Stimulated activated CD4-positive, alpha-beta T cell treated with anti-CD3 and anti-CD28 coated beads, TNF-alpha, amount 100 ng/mL, for 24 hours (primary cell): ENCODE results near the gene CABP4.

Experiments
- DNase-seq, 3 experiments: peaks; one replicate each; pipeline ENCODE4 v3.0.0-alpha.2; 2020; ENCODE audit warnings: low read depth in 3 of 3

CABP4 gene

GRCh38 chr11:67435727-67436458 is 19.3 kb upstream of the CABP4 start:
- no peak for DNase-seq

GRCh38 chr11:67436459-67437081 is 18.6 kb upstream of the CABP4 start:
- DNase-seq, result peak in 2 of 3 experiments; percentile 61 to 85

DNA sequence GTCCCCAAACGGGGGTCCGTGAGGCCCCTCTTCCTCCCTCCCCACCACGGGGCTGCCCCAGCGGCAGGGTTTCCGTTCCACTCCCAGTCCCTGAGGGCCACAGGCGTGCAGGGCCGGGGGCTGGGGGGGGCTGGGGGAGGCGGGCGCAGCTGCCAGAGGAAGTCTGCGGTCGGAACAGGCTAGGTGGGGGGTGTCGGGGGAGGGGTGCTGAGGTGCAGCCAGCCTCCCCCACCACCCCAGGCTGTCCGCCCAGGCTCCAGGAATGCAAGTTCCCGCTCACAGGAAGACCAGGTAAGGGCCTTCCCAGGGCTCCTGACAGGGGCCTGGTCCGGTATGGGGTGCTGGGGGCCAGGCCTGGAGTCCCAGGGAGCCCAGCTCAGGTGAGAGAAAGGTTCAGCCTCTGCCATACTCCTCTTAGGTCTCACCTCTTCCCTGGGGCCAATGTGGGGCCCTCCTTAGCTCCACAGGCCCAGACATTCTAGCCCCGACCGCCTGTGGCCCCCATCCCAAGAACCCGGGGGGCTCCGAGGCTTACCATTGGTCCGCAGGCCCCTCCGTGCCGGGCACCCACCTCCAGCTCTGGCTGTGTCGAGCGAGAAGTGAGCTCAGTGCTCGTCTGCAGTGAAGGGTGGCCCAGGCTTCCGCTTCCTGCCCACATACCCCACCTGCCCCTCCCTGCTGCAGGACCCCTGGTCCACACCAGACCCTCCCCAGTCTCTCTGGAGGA is 17.9 kb upstream of the CABP4 start, which contains the start of gene PTPRCAP:
Gene PTPRCAP, minus strand, starts transcription at position 601 of the 727 bp plus-strand sequence. Its CDS starts 63 bp downstream, at position 538.
- peak in 1 of 3 experiments; percentile 84 for DNase-seq

GRCh38 chr11:67437809-67438157 is 17.4 kb upstream of the CABP4 start:
- no peak for DNase-seq

DNA sequence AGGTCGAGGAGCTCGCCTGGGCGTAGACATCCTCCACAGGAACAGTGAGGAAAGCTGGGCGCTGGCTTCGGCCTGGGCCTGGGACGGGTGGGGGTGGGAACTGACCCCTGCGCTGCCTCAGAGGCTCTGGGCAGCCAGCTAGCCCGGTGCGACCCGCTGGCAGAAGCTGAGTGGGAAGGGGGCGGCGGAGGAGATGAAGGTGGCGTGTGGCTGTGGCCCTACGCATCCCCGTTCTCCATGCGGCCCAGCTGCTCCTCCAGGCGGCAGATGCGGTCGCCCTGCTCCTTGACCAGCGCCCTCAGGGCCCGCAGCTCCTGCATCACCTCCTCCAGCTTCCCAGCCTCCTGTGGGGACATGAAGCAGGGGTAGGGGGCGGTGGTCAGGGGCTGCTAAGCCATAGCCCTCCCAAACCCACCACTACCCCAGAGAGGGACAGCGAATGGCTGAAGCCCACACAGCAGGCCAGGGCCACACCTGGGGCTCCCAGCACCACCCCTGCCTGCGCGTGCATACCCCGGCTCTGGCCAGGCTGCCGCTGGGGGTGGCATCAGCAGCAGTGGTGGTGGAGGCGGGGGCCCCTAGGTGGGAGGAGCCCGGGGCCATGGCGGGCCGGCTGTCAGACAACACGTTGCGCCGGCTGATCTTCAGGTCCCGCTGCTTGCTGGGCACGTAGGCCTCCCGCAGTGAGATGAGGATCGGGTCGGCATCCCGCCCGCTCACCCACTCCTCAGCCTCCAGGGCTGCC is 16.8 kb upstream of the CABP4 start:
- peak in 2 of 3 experiments; percentile 65 to 87 for DNase-seq

- DNase-seq, result no peak
These were observed 15.6 kb upstream of the CABP4 start for GRCh38 chr11:67439321-67440228.

DNA sequence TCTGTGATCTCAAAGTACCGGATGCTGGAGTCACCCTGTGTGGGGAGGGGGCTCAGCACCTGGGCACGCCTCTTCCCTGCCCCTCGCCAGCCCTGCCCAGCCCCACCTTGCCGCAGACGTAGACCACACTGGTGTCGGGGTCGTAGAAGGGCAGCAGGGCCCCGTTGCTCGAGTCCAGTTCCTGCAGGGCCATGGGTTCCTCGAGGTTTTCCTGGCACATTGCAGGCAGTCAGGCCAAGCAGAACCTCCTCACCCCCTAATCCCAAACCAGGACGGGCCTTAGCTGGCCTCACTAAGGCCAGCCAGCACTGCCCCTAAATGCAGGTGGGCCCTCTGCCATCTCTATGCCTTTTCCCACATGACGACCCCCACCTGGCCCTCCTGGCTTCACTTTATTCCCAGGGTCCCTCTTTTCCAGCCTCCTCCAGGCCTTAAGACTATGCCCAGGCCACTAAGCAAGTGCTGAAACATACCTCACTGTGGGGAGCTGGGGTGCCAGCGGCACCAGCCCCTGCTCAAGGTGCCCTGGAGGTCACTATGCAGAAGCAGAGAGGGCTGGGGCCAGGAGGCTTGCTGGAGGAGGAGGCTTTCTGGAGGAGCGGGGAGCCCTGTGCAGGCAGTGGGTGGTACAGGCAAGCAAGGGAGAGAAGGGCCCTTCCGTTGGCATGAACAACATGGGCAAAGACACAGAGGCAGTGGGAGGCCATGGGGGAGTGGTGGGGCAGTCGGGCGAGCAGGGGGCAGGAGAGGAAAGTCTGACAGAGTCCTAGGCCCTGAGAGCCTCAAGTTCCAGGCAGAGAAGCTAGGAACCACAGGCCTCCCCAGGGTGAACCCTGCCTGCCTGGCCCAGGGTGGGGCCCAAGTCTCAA is 14.7 kb upstream of the CABP4 start:
- no peak for DNase-seq

DNA sequence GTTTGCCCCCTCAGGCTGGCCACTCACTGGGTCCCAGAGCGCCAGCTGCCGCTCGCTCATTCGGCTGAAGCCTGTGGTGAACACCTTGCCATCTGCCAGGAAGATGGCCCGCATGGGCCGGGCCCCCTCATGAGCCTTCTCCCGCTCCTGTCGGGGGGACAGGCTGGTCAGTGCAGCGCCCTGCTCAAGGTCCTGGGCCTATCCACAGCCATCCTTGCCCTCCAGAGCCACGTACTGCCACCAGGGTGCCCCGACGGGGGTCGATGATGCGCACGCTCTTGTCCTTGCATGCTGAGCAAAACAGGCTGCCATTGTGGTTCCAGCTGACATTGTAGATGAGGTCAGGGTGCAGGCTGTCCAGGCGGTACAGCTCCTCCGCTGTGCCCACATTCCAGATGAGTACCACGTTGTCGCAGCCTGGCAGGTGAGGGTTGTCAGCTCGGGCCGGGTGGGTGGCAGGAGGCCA is 14.0 kb upstream of the CABP4 start:
- no peak for DNase-seq

DNA sequence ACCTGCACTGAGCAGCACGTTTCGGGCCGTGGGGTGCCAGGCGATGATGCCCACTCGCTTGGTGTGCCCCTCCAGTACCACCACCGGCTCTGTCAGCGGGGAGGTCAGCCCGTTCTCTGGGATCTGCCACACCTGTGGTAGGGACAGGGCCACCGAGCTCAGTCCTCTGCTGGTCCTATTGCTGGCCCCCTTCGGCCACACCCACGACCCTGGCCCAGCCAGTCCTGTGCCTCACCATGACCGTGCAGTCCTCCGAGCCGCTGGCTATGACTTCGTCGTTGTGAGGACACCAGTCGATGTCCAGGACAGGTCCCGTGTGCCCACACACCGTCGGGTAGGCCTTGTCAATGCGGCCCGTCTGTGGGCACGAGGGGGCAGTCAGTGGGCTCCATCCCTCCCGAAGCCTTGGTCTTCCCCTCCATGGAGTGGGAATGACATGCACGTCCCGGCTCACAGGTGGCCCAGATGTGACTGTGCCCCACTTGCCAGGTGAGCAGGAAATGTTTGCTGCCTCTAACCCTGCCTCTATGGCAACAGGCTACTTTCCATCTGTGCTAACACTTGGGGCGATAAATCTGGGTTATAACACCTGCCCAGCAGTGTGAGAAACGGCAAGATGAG is 13.3 kb upstream of the CABP4 start:
- DNase-seq, result no peak

DNA sequence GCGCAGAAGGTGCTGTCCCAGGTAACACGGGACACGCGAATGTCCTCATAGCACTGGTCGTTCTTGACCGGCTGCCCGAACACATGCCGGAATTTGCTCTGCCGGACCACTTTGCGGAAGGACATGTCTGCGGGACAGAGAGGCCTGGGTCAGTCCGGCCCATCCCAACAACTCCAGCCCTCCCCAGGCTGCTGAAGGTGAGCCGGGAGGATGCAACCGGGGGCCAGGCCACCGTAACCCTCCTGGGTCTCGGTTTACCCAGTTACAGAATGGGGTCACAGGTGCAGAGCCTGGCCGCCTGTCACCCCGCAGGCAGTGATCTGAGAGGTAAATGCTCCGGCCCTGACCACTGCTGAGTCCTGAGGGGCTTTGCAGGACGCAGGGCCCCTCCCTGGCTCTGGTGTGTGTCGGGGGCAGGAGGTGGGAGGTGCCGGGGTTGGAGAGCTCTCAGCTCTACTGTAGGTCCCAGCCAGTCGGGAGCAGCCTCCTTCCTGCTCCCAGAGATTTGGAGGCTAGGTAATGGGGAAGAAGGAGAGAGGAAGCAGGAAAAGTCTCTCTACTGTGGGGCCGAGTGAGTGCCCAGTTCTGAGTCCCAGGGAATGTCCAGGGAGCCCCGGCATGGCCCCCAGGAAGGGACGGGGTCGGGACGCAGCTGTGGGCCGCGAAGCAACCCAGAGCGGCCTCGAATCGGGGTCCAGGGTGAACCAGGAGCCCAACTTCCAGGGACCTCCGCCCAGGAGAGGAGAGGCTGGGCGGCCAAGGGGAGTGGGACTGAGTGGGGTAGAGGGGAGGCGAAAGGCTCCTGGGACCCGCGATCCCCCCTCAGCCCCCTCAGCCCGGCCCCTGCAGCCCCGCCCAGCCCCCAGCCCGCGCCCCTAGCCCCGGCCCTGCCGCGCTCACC is 12.4 kb upstream of the CABP4 start:
- DNase-seq, result no peak

DNA sequence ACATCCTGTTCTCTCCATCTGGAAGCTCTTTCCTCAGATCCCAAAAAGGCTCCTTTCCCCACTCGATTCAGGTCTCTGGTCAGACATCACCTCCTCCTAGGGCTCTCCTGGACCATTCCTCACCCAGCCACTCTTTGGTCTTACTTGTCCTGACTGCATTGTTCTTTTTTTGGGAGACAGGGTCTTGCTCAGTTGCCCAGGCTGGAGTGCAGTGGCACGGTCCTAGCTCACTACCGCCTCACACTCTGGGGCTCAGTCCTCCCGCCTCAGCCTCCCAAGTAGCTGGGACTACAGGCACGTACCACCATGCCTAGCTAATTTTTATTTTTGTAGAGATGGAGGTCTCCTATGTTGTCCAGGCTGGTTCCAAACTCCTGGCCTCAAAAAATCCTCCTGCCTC is 9.6 kb upstream of the CABP4 start:
- no peak for DNase-seq

DNA sequence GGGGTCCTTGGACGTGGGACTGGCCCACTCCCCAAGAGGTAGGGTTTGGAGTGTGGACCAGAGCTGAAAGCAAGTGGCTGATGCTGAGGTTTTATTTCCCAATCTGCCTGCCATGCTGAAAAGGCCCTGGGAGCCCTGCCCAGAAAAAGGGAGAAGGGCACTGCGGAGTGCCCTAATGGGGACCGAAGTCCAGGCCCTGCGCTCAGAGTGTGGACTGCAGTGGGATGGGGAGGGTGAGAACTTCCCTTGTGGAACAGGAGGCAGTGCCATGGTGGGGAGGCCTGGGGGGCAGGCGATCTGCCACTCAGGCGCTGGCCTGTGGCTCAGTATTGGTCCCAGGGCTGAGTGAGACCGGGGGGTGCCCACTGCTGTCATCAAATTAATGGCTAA is 6.9 kb upstream of the CABP4 start:
- no peak for DNase-seq

- no peak for DNase-seq
These were observed 5.9 kb upstream of the CABP4 start for GRCh38 chr11:67449116-67449844.

DNA sequence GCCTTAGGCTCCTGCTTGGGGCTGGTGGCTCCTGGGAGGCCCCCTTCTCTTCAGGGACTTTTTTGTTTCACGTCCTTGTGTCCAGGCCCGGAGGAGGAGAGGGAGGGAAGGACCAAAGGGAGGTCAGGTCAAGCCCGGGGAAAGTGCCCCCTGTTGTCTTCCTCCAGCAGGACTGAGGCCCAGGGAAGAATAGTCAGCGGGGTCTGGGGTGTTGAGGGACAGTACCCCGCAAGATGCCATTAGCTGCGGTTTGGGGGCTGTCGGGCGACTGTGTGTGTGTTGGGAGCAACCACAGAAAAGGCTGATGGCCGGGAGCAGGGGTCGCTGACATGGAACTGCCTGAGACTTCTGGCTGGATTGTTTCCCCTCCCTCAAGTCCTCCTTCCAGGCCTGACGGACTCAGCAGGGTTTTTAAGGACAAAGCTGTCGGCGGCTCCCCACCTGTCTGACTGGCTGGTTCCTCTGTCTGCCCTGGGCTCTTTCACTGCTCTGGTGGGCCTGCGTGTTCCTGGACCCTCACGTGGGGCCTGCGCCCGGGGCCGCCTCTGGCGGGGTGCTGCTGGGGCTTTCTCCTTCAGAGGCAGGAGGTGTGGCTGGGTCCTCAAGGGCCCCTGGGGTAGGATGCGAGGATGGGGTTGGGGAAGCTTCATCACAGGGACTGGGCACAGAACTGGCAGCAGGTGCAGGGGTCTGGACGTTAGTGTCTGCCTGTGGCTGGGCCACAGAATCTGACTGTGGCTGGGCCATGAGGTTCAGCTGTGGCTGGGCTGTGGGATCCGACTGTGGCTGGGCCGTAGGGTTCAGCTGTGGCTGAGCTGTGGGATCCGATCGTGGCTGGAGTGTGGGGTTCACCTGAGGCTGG is 4.1 kb upstream of the CABP4 start:
- DNase-seq, result no peak

DNA sequence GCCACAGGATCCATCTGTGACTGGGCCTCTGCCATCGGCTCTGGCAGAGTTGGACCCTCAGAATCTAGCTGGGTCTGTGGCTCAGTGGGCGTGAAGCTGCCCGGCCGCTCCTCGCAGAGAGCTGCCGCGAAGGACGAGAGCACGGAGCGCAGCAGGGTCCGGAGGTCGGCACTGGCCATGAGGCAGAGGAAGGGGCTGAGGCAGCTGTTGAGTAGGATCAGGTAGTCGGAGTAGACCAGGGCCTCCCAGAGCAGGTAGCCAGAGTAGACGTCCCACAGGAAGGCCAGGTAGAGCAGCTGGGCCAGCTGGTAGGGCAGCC is 3.5 kb upstream of the CABP4 start:
- no peak for DNase-seq

DNA sequence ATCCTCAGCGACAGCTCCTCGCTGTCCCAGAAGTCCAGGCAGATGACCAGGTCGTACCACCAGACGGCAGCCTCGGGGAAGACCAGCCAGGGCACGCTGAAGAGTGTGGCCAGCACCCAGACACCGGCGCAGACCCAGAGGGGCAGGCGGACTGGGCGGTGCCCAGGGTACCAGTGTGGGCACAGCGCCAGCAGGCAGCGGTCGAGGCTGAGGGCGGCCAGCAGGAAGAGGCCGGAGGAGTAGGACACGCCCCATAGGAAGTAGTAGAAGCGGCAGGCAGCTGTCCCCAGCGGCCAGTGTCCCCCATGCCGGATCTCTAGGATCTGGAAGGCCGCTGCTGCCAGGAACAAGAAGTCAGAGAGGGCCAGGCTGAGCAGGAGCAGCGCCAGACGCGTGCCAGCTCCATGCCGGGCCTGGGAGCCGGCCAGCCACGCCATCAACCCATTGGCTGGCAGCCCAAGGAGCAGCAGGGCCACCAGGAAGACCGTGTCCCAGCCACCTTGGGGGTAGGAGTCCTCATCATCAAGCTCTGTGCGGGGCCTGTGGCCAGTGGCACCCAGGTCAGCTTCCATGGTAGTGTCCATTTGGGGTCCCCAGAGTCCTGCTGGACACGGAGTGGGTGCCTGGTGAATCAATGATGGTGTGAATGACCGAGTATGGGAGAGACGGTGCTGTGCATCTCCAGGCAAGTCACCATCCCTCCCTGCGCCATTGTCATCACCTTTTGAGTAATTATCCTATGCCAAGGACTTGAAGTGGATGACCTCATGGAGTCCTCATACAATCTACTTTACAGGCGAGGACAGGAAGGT is 2.8 kb upstream of the CABP4 start, which contains the start of gene GPR152:
Gene GPR152, minus strand, starts transcription at position 589 of the 812 bp plus-strand sequence. Its CDS starts 5 bp downstream, at position 584.
- no peak for DNase-seq
